ENCODE results near the gene TIMP1.

- TF ChIP-seq CTCF (IDR thresholded peaks at IDR 0.05) (no peak), POLR2A (IDR thresholded peaks at IDR 0.05) (no peak)
Measured at GRCh38 chrX:47560179-47560933, 21.9 kb upstream of the TIMP1 start.

Measured in esophagus squamous epithelium (tissue), 4 donors.